GM06990 (cell line): ENCODE results near the gene ATOSA.
A peak's percentile ranks its signal among the peaks of the same experiment; 100 is the strongest.

Source experiments
- DNase-seq: peaks from one replicate; pipeline ENCODE4 v3.0.0-alpha.2; 2011; ENCODE audit not compliant: insufficient read length; ENCODE audit errors: extremely low read depth
- H3K27me3 ChIP-seq: replicated peaks from 2 replicates; pipeline ENCODE4 v1.6.0; 2011; ENCODE audit warnings: low read length; ENCODE audit not compliant: control insufficient read depth, insufficient read depth
- H3K36me3 ChIP-seq: 2 replicates; pipeline ENCODE4 v1.5.1; 2011; ENCODE audit warnings: low read length; ENCODE audit not compliant: control insufficient read depth, insufficient read depth
- H3K4me3 ChIP-seq: replicated peaks from 2 replicates; pipeline ENCODE4 v1.5.1; 2011; ENCODE audit warnings: low read depth, mild to moderate bottlenecking, control low read depth, low read length
- CTCF ChIP-seq: IDR thresholded peaks from 2 replicates; pipeline ENCODE4 v1.5.1; 2011; ENCODE audit warnings: low read length, control low read depth, mild to moderate bottlenecking, inconsistent platforms; ENCODE audit not compliant: insufficient read depth, poor library complexity, severe bottlenecking

Gene ATOSA

GRCh38 chr15:52710050-52710707 lies 31.0 kb upstream of the ATOSA start:
- TF ChIP-seq CTCF: no peak

GRCh38 chr15:52709187-52709981 lies 30.2 kb upstream of the ATOSA start:
- DNase-seq: peak; percentile 10
- TF ChIP-seq CTCF: no peak
- peak overlapping the region; percentile 24; the same call in 1 of the 2 replicates for H3K4me3 ChIP-seq
- H3K27me3 ChIP-seq: no peaks in the 10 kb centered on the region
- H3K36me3 ChIP-seq: no peaks in the 10 kb centered on the region

More at GRCh38 chr15:52710050-52710707, 31.0 kb upstream of the ATOSA start:
- no peaks in the 10 kb centered on the region for H3K27me3 ChIP-seq
- DNase-seq: peak; percentile 14
- no peak overlapping the region for H3K4me3 ChIP-seq
- no peaks in the 10 kb centered on the region for H3K36me3 ChIP-seq

GRCh38 chr15:52706091-52706490 lies 26.9 kb upstream of the ATOSA start:
- no peak for DNase-seq
- Histone ChIP-seq H3K36me3 (no peaks in the 10 kb centered on the region), H3K4me3 (no peak overlapping the region), H3K27me3 (no peaks in the 10 kb centered on the region)
- TF ChIP-seq CTCF: no peak

GRCh38 chr15:52702390-52702789 lies 23.2 kb upstream of the ATOSA start:
- Histone ChIP-seq H3K36me3 (no peaks in the 10 kb centered on the region), H3K27me3 (no peaks in the 10 kb centered on the region), H3K4me3 (no peak overlapping the region)
- no peak for TF ChIP-seq CTCF
- no peak for DNase-seq

- TF ChIP-seq CTCF: no peak
- H3K4me3 ChIP-seq: no peak overlapping the region
- H3K36me3 ChIP-seq: no peaks in the 10 kb centered on the region
- H3K27me3 ChIP-seq: no peaks in the 10 kb centered on the region
- DNase-seq: no peak
Measured at GRCh38 chr15:52699457-52699856, 20.3 kb upstream of the ATOSA start.
